Measurements from ENCODE around the gene KDM6B. TPM values are rescaled to one million over a fixed set of nuclear protein-coding genes. Genes with fewer than 3 reads are reported as not detected.

KDM6B gene
- total RNA-seq, 1 donor from 2014 or later = 191 TPM

DNA sequence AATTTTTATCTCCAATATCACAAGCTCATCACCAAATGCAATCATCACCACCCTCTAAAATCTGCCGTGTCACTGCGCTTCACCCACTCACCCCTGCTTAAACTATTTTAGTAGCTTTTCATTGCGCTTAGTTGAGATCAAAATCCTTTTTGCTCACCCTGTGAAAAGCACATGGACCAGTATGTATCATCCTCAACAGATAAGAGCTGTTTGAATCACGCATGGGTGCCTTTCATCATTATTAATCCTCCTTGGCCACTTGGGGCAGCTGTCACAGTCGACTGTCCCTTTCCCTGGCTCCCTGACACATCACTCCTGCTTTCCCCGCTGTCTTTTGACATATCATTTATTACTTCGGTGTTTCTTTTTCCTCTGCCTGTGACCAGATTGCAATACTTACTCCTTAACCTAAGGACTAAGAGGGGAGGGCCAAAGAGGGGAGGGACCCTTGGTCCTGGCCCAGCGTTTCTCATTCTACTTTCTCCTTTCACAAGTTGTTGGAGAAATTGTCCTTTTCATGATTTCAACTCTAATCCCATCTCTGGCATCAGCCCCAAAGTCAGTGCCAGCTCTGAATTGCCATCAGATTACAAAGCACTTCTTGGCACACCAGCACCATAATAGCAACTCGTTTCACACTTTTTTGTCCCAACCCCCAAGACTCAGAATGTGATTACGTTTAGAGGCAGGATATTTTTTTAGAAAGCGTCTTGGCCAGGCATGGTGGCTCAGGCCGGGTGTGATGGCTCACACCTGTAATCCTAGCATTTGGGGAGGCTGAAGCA is 8.6 kb upstream of the KDM6B start:
- no peak overlapping the region for H3K4me3 Mint-ChIP-seq (ENCODE audit: unreplicated experiment)
- no peaks in the 10 kb centered on the region for H3K4me1 Mint-ChIP-seq (ENCODE audit: low read depth, unreplicated experiment)
- peaks cover 9% of the 10 kb centered on the region for H3K27me3 Mint-ChIP-seq (ENCODE audit: unreplicated experiment)
- H3K27ac Mint-ChIP-seq (ENCODE audit: unreplicated experiment) = no peak overlapping the region
- no peaks in the 10 kb centered on the region for H3K9me3 Mint-ChIP-seq (ENCODE audit: unreplicated experiment)
- no peaks in the 10 kb centered on the region for H3K36me3 Mint-ChIP-seq (ENCODE audit: unreplicated experiment)
- DNase-seq = no peak
- TF ChIP-seq, protein P1, sequence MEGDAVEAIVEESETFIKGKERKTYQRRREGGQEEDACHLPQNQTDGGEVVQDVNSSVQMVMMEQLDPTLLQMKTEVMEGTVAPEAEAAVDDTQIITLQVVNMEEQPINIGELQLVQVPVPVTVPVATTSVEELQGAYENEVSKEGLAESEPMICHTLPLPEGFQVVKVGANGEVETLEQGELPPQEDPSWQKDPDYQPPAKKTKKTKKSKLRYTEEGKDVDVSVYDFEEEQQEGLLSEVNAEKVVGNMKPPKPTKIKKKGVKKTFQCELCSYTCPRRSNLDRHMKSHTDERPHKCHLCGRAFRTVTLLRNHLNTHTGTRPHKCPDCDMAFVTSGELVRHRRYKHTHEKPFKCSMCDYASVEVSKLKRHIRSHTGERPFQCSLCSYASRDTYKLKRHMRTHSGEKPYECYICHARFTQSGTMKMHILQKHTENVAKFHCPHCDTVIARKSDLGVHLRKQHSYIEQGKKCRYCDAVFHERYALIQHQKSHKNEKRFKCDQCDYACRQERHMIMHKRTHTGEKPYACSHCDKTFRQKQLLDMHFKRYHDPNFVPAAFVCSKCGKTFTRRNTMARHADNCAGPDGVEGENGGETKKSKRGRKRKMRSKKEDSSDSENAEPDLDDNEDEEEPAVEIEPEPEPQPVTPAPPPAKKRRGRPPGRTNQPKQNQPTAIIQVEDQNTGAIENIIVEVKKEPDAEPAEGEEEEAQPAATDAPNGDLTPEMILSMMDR (IDR thresholded peaks at IDR 0.05; ENCODE audit: partially characterized antibody, unreplicated experiment) = no peak

DNA sequence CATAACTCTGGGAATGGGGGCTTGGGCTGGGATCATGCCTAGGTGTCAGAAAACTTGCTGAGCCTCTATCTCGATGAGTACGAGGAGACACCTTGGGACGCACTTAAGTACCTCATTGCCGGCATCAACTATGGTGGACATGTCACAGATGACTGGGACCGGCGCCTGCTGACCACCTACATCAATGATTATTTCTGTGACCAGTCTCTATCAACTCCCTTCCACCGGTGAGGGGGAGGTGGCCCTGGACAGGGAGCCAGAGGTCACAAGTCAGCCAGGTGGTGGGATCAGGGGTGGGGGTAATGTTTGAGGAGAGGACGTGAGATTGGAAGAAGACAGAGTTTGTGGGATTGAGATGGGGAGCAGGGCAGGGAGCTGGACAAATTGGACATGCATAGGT is 3.4 kb upstream of the KDM6B start:
- no peak overlapping the region for H3K27ac Mint-ChIP-seq (ENCODE audit: unreplicated experiment)
- peaks cover 4% of the 10 kb centered on the region for H3K4me1 Mint-ChIP-seq (ENCODE audit: low read depth, unreplicated experiment)
- TF ChIP-seq, protein P1 (IDR thresholded peaks at IDR 0.05; ENCODE audit: partially characterized antibody, unreplicated experiment) = no peak
- H3K9me3 Mint-ChIP-seq (ENCODE audit: unreplicated experiment) = peaks cover 8% of the 10 kb centered on the region
- no peak overlapping the region for H3K4me3 Mint-ChIP-seq (ENCODE audit: unreplicated experiment)
- no peak for DNase-seq
- peaks cover 13% of the 10 kb centered on the region for H3K27me3 Mint-ChIP-seq (ENCODE audit: unreplicated experiment)
- no peaks in the 10 kb centered on the region for H3K36me3 Mint-ChIP-seq (ENCODE audit: unreplicated experiment)

DNA sequence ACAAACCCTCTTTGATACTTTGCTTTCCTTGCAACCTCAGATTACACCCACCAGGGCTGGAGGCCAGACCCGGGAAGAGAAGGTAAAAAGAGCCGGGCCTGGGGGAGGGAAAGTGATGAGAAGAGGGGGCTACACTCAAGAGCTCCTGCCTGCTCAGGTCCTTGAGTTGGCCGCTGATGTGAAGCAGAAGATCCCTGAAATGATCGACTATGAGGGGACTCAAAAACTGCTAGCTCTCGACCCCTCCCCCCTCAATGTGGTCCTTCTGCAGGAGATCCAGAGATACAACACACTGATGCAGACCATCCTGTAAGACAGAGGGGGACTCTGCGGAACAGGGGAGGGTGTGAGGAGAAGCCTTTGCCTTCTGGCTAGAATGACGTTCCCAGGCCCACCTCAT is 2.8 kb upstream of the KDM6B start:
- Mint-ChIP-seq H3K27ac (ENCODE audit: unreplicated experiment) (no peak overlapping the region), H3K36me3 (ENCODE audit: unreplicated experiment) (no peaks in the 10 kb centered on the region), H3K4me3 (ENCODE audit: unreplicated experiment) (no peak overlapping the region), H3K27me3 (ENCODE audit: unreplicated experiment) (peaks cover 15% of the 10 kb centered on the region), H3K4me1 (ENCODE audit: low read depth, unreplicated experiment) (peaks cover 4% of the 10 kb centered on the region), H3K9me3 (ENCODE audit: unreplicated experiment) (peaks cover 9% of the 10 kb centered on the region)
- TF ChIP-seq, protein P1 (IDR thresholded peaks at IDR 0.05; ENCODE audit: partially characterized antibody, unreplicated experiment) = no peak
- DNase-seq = no peak

DNA sequence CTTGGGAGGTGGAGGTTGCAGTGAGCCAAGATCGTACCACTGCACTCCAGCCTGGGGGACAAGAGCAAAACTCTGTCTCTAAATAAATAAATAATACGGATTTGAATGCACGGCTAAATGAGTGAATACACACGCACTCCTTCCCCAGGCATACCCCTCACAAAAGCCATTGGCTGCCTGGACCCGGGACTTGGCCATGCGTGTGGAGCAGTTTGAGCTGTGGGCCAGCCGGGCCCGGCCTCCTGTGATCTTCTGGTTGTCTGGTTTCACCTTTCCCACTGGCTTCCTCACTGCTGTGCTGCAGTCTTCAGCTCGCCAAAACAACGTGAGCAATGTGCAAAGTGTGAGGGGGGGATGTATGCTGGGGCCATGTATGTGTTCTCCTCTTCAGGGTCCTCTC is 1.6 kb upstream of the KDM6B start:
- DNase-seq = no peak
- Mint-ChIP-seq H3K9me3 (ENCODE audit: unreplicated experiment) (peaks cover 16% of the 10 kb centered on the region), H3K4me3 (ENCODE audit: unreplicated experiment) (peak overlapping the region; percentile 36), H3K36me3 (ENCODE audit: unreplicated experiment) (no peaks in the 10 kb centered on the region), H3K4me1 (ENCODE audit: low read depth, unreplicated experiment) (peaks cover 8% of the 10 kb centered on the region), H3K27ac (ENCODE audit: unreplicated experiment) (no peak overlapping the region), H3K27me3 (ENCODE audit: unreplicated experiment) (peaks cover 24% of the 10 kb centered on the region)
- TF ChIP-seq, protein P1 (IDR thresholded peaks at IDR 0.05; ENCODE audit: partially characterized antibody, unreplicated experiment) = no peak

DNA sequence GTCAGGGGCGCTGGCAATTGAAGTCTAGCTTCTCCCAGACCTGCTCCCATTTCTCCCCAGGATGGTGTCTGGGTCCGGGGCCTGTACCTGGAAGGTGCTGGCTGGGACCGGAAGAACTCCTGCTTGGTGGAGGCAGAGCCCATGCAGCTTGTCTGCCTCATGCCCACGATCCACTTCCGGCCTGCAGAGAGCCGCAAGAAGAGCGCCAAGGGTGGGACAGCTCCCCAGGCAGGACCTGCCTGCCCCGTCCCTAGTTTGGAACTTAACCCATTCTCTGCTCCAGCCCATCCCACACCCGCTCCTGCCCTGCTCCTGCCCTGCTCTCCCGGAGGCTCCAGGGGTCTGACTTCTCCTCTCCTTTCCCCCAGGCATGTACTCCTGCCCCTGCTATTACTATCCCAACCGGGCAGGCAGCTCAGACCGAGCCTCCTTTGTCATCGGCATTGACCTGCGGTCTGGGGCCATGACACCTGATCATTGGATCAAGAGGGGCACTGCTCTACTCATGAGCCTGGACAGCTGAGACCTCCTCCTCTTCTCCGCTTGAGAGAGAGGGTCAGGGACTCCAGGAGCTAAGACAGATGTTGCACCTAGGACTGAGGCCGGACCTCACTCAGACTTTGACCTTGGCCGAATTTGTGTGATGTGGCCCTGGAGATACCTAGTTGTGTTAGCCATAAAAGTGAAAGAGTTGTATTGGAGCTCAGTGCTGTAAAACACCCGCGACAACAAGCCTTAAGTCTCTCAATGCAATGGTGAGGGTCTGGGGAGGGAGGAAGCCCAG is 814 bp upstream of the KDM6B start:
- Mint-ChIP-seq H3K36me3 (ENCODE audit: unreplicated experiment) (no peaks in the 10 kb centered on the region), H3K4me1 (ENCODE audit: low read depth, unreplicated experiment) (peaks cover 8% of the 10 kb centered on the region), H3K4me3 (ENCODE audit: unreplicated experiment) (peak overlapping the region; percentile 82), H3K27me3 (ENCODE audit: unreplicated experiment) (peaks cover 24% of the 10 kb centered on the region), H3K9me3 (ENCODE audit: unreplicated experiment) (peaks cover 19% of the 10 kb centered on the region), H3K27ac (ENCODE audit: unreplicated experiment) (peak overlapping the region; percentile 44)
- TF ChIP-seq, protein P1 (IDR thresholded peaks at IDR 0.05; ENCODE audit: partially characterized antibody, unreplicated experiment) = no peak
- DNase-seq = no peak
